B cell (primary cell): ENCODE data around the gene BCAR3. TPM values are rescaled to one million over a fixed set of nuclear protein-coding genes. Genes with fewer than 3 reads are reported as not detected.

Experiments used
- ATAC-seq: fragments of 200-7000 bp; cut with Tn5 transposase; one replicate; pipeline ENCODE4 v1.10.0; 2021; ENCODE audit warnings: low read depth, mild to moderate bottlenecking, moderate number of reproducible peaks, moderate library complexity
- CTCF ChIA-PET: fragments of 350-600 bp; sonication (Branson Sonifier 250); formaldehyde crosslinking; loops from one replicate; lab custom pipeline; 2021; ENCODE audit warnings: antibody characterized with exemption, inconsistent platforms; lab: Charles Lee
- POLR2A ChIA-PET: fragments of 350-600 bp; sonication (Branson Sonifier 250); formaldehyde crosslinking; loops from one replicate; lab custom pipeline; 2021; ENCODE audit warnings: antibody characterized with exemption; lab: Charles Lee
- DNase-seq: peaks from one replicate; pipeline ENCODE4 v3.0.0; 2013
- H2AFZ ChIP-seq: 2 replicates; pipeline ENCODE4 v1.6.1; 2012; ENCODE audit warnings: mild to moderate bottlenecking, low read depth, low read length; ENCODE audit not compliant: insufficient read depth, poor library complexity, severe bottlenecking
- H3K27ac ChIP-seq, 2 donors: 1 replicate in 1 of 2; 2 replicates in 1 of 2; pipeline ENCODE4 v1.5.1; 2012 to 2013; ENCODE audit warnings: low read length in 2 of 2, mild to moderate bottlenecking in 2 of 2, moderate library complexity in 1 of 2
- H3K27me3 ChIP-seq, 4 experiments: fragments of 200-600 bp in 1 of 4; sonication (generic) in 1 of 4; replicated peaks in 1 of 4; 1 replicate in 2 of 4; 2 replicates in 2 of 4; pipeline versions ENCODE4 v1.6.1 to v1.7.0; 2013 to 2016; ENCODE audit warnings: low read length in 3 of 4, mild to moderate bottlenecking in 2 of 4, mixed read lengths in 1 of 4, moderate library complexity in 1 of 4; ENCODE audit not compliant: insufficient read depth in 4 of 4, control insufficient read depth in 3 of 4; ENCODE audit errors: control extremely low read depth in 1 of 4
- H3K36me3 ChIP-seq, 2 experiments: replicated peaks in 1 of 2; 1 replicate in 1 of 2; 2 replicates in 1 of 2; pipeline versions ENCODE4 v1.6.1 to v1.7.1; 2013; ENCODE audit warnings: low read length in 1 of 2; ENCODE audit not compliant: insufficient read depth in 2 of 2, control insufficient read depth in 1 of 2; ENCODE audit errors: control extremely low read depth in 1 of 2, extremely low read depth in 1 of 2
- H3K4me1 ChIP-seq, 2 donors: fragments of 200-600 bp in 1 of 2; sonication (generic) in 1 of 2; 1 replicate in 1 of 2; 2 replicates in 1 of 2; pipeline versions ENCODE4 v1.5.1 to v1.6.1; 2013 to 2017; ENCODE audit warnings: low read length in 2 of 2; ENCODE audit not compliant: control insufficient read depth in 2 of 2, insufficient read depth in 2 of 2
- H3K4me2 ChIP-seq: replicated peaks from 2 replicates; pipeline ENCODE3; 2012; ENCODE audit warnings: mild to moderate bottlenecking, low read depth, low read length; ENCODE audit not compliant: poor library complexity, severe bottlenecking
- H3K4me3 ChIP-seq, 5 experiments: fragments of 200-600 bp in 1 of 5; sonication (generic) in 1 of 5; 1 replicate in 3 of 5; 2 replicates in 2 of 5; pipeline versions ENCODE4 v1.5.1 to v1.7.0; 2011 to 2016; ENCODE audit warnings: low read length in 4 of 5, mild to moderate bottlenecking in 4 of 5, low read depth in 2 of 5, control low read depth in 1 of 5, moderate library complexity in 1 of 5; ENCODE audit not compliant: insufficient read depth in 1 of 5; ENCODE audit errors: control extremely low read depth in 1 of 5, extremely low read depth in 1 of 5
- H3K79me2 ChIP-seq: fragments of 200-600 bp; sonication (generic); one replicate; pipeline ENCODE4 v1.6.0; 2016; ENCODE audit warnings: low read length; ENCODE audit not compliant: control insufficient read depth, insufficient read depth
- H3K9ac ChIP-seq: fragments of 200-600 bp; sonication (generic); 2 replicates; pipeline ENCODE4 v1.6.1; 2017; ENCODE audit warnings: mild to moderate bottlenecking, low read length, moderate library complexity
- H3K9me3 ChIP-seq, 3 donors: one replicate each; pipeline versions ENCODE4 v1.6.1 to v1.7.1; 2013; ENCODE audit warnings: low read length in 2 of 3; ENCODE audit not compliant: control insufficient read depth in 2 of 3, insufficient read depth in 1 of 3; ENCODE audit errors: control extremely low read depth in 1 of 3
- H4K20me1 ChIP-seq: 2 replicates; pipeline ENCODE4 v1.6.0; 2012; ENCODE audit warnings: mild to moderate bottlenecking, low read length; ENCODE audit not compliant: insufficient read depth, control insufficient read depth, poor library complexity, severe bottlenecking
- H3K27ac Mint-ChIP-seq: one replicate; pipeline ENCODE4 v1.8.0; 2021; ENCODE audit warnings: mixed read lengths
- H3K27me3 Mint-ChIP-seq: one replicate; pipeline ENCODE4 v1.8.0; 2021; ENCODE audit warnings: mixed read lengths
- H3K4me1 Mint-ChIP-seq: one replicate; pipeline ENCODE4 v1.8.0; 2021; ENCODE audit warnings: mixed read lengths
- H3K4me3 Mint-ChIP-seq: one replicate; pipeline ENCODE4 v1.8.0; 2021; ENCODE audit warnings: mixed read lengths
- H3K9me3 Mint-ChIP-seq: one replicate; pipeline ENCODE4 v1.8.0; 2022; ENCODE audit warnings: mixed read lengths; ENCODE audit not compliant: insufficient read depth
- EZH2 ChIP-seq: IDR thresholded peaks from 2 replicates; pipeline ENCODE4 v1.6.1; 2012; ENCODE audit warnings: borderline replicate concordance, low read depth, mild to moderate bottlenecking, moderate library complexity, low read length; ENCODE audit not compliant: insufficient read depth, poor library complexity, severe bottlenecking
- WGBS: methylation state at CpG from one replicate; pipeline ENCODE4 v1.1.5; 2013; ENCODE audit warnings: missing lambda C conversion rate; ENCODE audit not compliant: insufficient coverage; 5-methylcytosine and 5-hydroxymethylcytosine counted together
- intact Hi-C: fragments of 100-400 bp; cut with micrococcal nuclease; formaldehyde crosslinking; loops from one replicate; pipeline ENCODE4 v1.10.0; 2022
- polyA plus RNA-seq: library from polyadenylated mRNA; depleted of rRNA; stranded (reverse); fragments of >200 nt; gene quantifications from 2 replicates; pipeline ENCODE4 v1.2.3, GENCODE V29; 2012
- total RNA-seq, 2 donors: library from RNA; stranded (reverse); fragments of 120-200 nt in 1 of 2; gene quantifications; 1 replicate in 1 of 2; 2 replicates in 1 of 2; pipeline versions ENCODE4 v1.2.3 to v1.2.4, GENCODE V29; 2013 to 2022
- TF ChIP-seq, protein P1 (sequence below): fragments of 200-600 bp; IDR thresholded peaks from one replicate; pipeline ENCODE4 v1.8.0; 2022; ENCODE audit warnings: antibody characterized with exemption, mild to moderate bottlenecking

BCAR3 gene
- total and polyA plus RNA-seq, 2 donors (not counting 1 experiment from before 2014, with no cell fraction given) = 6.7 to 13.0 TPM

- no peak overlapping the region for H3K4me3 ChIP-seq
- no peak overlapping the region for H2AFZ ChIP-seq
- intact Hi-C loops = no loop called here
- ChIA-PET CTCF (interaction anchor here (1.0 kb wide), 1 partner anchor 10 kb away, joined by 3 read pairs; no protein-coding TSS in a partner anchor), POLR2A (interaction anchor here (0.6 kb wide), 1 partner anchor 33 kb away, joined by 6 read pairs; no protein-coding TSS in a partner anchor)
- ATAC-seq (no peak), DNase-seq (no peak)
- TF ChIP-seq, protein P1, sequence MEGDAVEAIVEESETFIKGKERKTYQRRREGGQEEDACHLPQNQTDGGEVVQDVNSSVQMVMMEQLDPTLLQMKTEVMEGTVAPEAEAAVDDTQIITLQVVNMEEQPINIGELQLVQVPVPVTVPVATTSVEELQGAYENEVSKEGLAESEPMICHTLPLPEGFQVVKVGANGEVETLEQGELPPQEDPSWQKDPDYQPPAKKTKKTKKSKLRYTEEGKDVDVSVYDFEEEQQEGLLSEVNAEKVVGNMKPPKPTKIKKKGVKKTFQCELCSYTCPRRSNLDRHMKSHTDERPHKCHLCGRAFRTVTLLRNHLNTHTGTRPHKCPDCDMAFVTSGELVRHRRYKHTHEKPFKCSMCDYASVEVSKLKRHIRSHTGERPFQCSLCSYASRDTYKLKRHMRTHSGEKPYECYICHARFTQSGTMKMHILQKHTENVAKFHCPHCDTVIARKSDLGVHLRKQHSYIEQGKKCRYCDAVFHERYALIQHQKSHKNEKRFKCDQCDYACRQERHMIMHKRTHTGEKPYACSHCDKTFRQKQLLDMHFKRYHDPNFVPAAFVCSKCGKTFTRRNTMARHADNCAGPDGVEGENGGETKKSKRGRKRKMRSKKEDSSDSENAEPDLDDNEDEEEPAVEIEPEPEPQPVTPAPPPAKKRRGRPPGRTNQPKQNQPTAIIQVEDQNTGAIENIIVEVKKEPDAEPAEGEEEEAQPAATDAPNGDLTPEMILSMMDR = no peak
- no peak for TF ChIP-seq EZH2
- no peak overlapping the region for H3K4me2 ChIP-seq
- no peaks in the 10 kb centered on the region for H3K27me3 Mint-ChIP-seq
- H3K79me2 ChIP-seq = no peaks in the 10 kb centered on the region
- H3K27ac Mint-ChIP-seq = no peak overlapping the region
- no peaks in the 10 kb centered on the region for H4K20me1 ChIP-seq
- H3K9me3 Mint-ChIP-seq = no peaks in the 10 kb centered on the region
- H3K4me3 Mint-ChIP-seq = no peak overlapping the region
- no peak overlapping the region for H3K9ac ChIP-seq
- no peaks in the 10 kb centered on the region for H3K4me1 Mint-ChIP-seq
- no peaks in the 10 kb centered on the region for H3K9me3 ChIP-seq
- WGBS = 94% methylated on average over 15 of the region's 21 CpGs
- no peaks in the 10 kb centered on the region for H3K27me3 ChIP-seq
- H3K4me1 ChIP-seq = no peaks in the 10 kb centered on the region
- no peaks in the 10 kb centered on the region for H3K36me3 ChIP-seq
- H3K27ac ChIP-seq = no peak overlapping the region
Observed at GRCh38 chr1:93722081-93723031, 40.7 kb upstream of the BCAR3 start.
